C4-2B (cell line): Measurements from ENCODE around the gene KIF22.

Experiments used
- H3K27ac ChIP-seq: fragments of 450-650 bp; 2 replicates; pipeline ENCODE4 v1.5.1; 2017
- ZFX ChIP-seq: fragments of 450-650 bp; IDR thresholded peaks from 2 replicates; pipeline ENCODE4 v1.6.1; 2017
- TF ChIP-seq, protein P1 (sequence below): fragments of 450-650 bp; conservative IDR thresholded peaks from 2 replicates; pipeline ENCODE4 v1.5.1; 2017; ENCODE audit warnings: mild to moderate bottlenecking

KIF22 gene

GRCh38 chr16:29840240-29840639 lies 49.7 kb downstream of the KIF22 start:
- TF ChIP-seq, protein P1, sequence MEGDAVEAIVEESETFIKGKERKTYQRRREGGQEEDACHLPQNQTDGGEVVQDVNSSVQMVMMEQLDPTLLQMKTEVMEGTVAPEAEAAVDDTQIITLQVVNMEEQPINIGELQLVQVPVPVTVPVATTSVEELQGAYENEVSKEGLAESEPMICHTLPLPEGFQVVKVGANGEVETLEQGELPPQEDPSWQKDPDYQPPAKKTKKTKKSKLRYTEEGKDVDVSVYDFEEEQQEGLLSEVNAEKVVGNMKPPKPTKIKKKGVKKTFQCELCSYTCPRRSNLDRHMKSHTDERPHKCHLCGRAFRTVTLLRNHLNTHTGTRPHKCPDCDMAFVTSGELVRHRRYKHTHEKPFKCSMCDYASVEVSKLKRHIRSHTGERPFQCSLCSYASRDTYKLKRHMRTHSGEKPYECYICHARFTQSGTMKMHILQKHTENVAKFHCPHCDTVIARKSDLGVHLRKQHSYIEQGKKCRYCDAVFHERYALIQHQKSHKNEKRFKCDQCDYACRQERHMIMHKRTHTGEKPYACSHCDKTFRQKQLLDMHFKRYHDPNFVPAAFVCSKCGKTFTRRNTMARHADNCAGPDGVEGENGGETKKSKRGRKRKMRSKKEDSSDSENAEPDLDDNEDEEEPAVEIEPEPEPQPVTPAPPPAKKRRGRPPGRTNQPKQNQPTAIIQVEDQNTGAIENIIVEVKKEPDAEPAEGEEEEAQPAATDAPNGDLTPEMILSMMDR: no peak
- TF ChIP-seq ZFX: no peak
- no peak overlapping the region for H3K27ac ChIP-seq

DNA sequence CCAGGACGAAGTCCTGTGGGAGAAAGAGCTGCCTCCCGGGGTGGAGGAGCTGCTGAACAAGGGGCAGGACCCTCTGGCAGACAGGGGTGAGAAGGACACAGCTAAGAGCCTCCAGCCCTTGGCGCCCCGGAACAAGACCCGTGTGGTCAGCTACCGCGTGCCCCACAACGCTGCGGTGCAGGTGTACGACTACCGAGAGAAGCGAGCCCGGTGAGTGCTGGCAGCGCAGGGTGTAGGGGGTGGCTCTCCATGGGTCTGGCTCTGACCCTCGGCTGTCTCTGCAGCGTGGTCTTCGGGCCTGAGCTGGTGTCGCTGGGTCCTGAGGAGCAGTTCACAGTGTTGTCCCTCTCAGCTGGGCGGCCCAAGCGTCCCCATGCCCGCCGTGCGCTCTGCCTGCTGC lies 51.1 kb downstream of the KIF22 start:
- H3K27ac ChIP-seq: no peak overlapping the region
- TF ChIP-seq ZFX: no peak
- TF ChIP-seq, protein P1: no peak

DNA sequence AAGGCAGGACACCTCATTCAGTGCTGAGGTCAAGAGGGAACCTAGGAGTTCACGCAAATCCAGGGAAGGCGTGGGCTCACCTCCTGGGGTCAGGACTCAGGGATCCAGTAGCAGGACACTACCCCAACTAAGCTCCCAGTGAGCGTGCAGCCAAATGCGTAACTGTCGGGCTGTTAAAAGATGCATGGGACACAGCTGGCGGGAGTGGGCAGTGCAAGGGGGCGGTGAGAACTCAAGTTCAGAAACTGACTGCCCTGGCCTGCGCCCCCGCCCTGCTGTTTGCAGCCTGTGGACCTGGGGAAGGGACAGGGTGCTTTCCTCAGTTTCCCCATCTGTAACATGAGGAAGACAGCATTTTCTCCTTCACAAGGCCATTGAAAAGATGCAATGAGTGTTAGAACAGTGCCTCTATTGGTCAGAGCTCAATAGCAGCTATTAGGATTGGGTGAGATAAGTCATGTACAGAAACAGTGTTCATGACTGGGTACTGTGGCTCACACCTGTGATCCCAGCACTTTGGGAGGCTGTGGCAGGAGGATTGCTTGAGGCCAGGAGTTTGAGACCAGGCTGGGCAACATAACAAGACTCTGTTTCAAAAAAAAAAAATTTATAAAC lies 52.3 kb downstream of the KIF22 start:
- H3K27ac ChIP-seq: no peak overlapping the region
- TF ChIP-seq, protein P1: no peak
- TF ChIP-seq ZFX: no peak

GRCh38 chr16:29843931-29844330 lies 53.4 kb downstream of the KIF22 start:
- no peak overlapping the region for H3K27ac ChIP-seq
- TF ChIP-seq ZFX: no peak
- TF ChIP-seq, protein P1: no peak

- no peak overlapping the region for H3K27ac ChIP-seq
- no peak for TF ChIP-seq ZFX
- TF ChIP-seq, protein P1: no peak
Measured at GRCh38 chr16:29844575-29845331, 54.2 kb downstream of the KIF22 start.

- H3K27ac ChIP-seq: no peak overlapping the region
- TF ChIP-seq ZFX: no peak
- TF ChIP-seq, protein P1: no peak
Measured at GRCh38 chr16:29845656-29846055, 55.1 kb downstream of the KIF22 start.
